Esophagus squamous epithelium (tissue), 5 donors: Measurements from ENCODE around the gene UBXN1. TPM values are rescaled to one million over a fixed set of nuclear protein-coding genes. Genes with fewer than 3 reads are reported as not detected.
A peak's percentile ranks its signal among the peaks of the same experiment; 100 is the strongest.

Experiments used
- DNase-seq: peaks from one replicate; lab custom pipeline; 2025; lab: John Stamatoyannopoulos, UW
- H3K27ac ChIP-seq, 4 donors: fragments of 200-600 bp; sonication (generic); one replicate each; pipeline ENCODE4 v1.5.1; 2016 to 2019; ENCODE audit warnings: mild to moderate bottlenecking in 1 of 4
- H3K27me3 ChIP-seq, 4 donors: fragments of 200-600 bp; sonication (generic); 1 replicate in 3 of 4; 2 replicates in 1 of 4; pipeline versions ENCODE4 v1.5.1 to v1.6.0; 2017 to 2021; ENCODE audit warnings: antibody characterized with exemption in 1 of 4
- H3K36me3 ChIP-seq, 3 donors: fragments of 200-600 bp; sonication (generic); one replicate each; pipeline ENCODE4 v1.5.1; 2016 to 2019
- H3K4me1 ChIP-seq, 3 donors: fragments of 200-600 bp; sonication (generic); one replicate each; pipeline ENCODE4 v1.5.1; 2017 to 2019
- H3K4me3 ChIP-seq, 4 donors: fragments of 200-600 bp; sonication (generic); 1 replicate in 3 of 4; 2 replicates in 1 of 4; pipeline ENCODE4 v1.5.1; 2016 to 2019; ENCODE audit warnings: mild to moderate bottlenecking in 2 of 4, moderate library complexity in 1 of 4
- H3K9me3 ChIP-seq, 3 donors: fragments of 200-600 bp; sonication (generic); one replicate each; pipeline ENCODE4 v1.5.1; 2016 to 2019
- CTCF ChIP-seq, 6 experiments: fragments of 450-650 bp in 4 of 6; fragments of 200-600 bp in 2 of 6; sonication (generic) in 2 of 6; IDR thresholded peaks; one replicate each; pipeline ENCODE4 v1.5.1; 2016 to 2019; ENCODE audit warnings: antibody characterized with exemption in 6 of 6, mild to moderate bottlenecking in 4 of 6, moderate library complexity in 4 of 6
- POLR2A ChIP-seq, 4 donors: fragments of 450-650 bp; IDR thresholded peaks; one replicate each; pipeline ENCODE4 v1.6.1; 2017; ENCODE audit warnings: antibody characterized with exemption in 4 of 4, mild to moderate bottlenecking in 4 of 4, moderate library complexity in 3 of 4
- WGBS, 2 donors: methylation state at CpG; one replicate each; pipeline ENCODE4 v1.1.5; 2018; 5-methylcytosine and 5-hydroxymethylcytosine counted together
- intact Hi-C: fragments of 100-400 bp; cut with DNase I; formaldehyde crosslinking; loops from one replicate; pipeline ENCODE4 v1.15.0; 2022
- total RNA-seq, 4 donors: library from RNA; depleted of rRNA; stranded (reverse); fragments of >200 nt; gene quantifications; one replicate each; pipeline ENCODE4 v1.1.0, GENCODE V29; 2016
- donor health status: DM: yes; HTN: yes; CAD: no.

The UBXN1 gene
- total RNA-seq, 4 donors from 2014 or later, result 67.3 to 148 (median 86.1) TPM

- intact Hi-C loops, result no loop called here
- Histone ChIP-seq H3K27ac (no peak overlapping the region), H3K9me3 (no peaks in the 10 kb centered on the region), H3K36me3 (peaks cover 0 to 28% (median 5%) of the 10 kb centered on the region in 3 donors), H3K4me3 (no peak overlapping the region), H3K27me3 (no peaks in the 10 kb centered on the region), H3K4me1 (peaks cover 23 to 72% (median 41%) of the 10 kb centered on the region in 3 donors)
- TF ChIP-seq POLR2A (IDR thresholded peaks at IDR 0.05) (no peak), CTCF (IDR thresholded peaks at IDR 0.05) (no peak)
- no peak for DNase-seq
- 70 to 83% methylated on average over 1 to 2 of the region's 2 CpGs for WGBS, 2 donors
Observed at GRCh38 chr11:62667460-62667859, 11.4 kb downstream of the UBXN1 start.

DNA sequence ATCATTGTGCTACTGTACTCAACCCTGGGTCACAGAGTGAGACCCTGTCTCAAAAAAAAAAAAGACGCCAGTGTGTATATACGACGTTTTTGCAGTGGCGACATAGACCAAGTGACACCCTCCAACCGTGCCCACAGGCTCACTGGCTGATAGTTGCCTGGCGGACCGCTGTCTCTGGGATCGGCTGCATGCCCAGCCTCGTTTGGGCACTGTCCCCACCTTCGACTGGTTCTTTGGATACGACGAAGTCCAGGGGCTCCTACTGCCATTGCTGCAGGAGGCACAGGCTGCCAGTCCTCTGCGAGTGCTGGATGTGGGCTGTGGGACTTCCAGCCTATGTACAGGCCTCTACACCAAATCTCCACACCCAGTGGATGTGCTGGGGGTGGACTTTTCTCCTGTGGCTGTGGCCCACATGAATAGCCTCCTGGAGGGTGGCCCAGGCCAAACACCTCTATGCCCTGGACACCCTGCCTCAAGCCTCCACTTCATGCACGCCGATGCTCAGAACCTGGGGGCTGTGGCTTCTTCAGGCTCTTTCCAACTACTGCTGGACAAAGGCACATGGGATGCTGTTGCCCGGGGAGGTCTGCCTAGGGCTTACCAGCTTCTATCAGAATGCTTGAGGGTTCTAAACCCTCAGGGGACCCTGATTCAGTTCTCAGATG is 12.5 kb downstream of the UBXN1 start:
- WGBS, 2 donors, result 26 to 43% methylated on average over 7 to 14 of the region's 16 CpGs
- DNase-seq, result no peak
- no peaks in the 10 kb centered on the region for H3K9me3 ChIP-seq
- TF ChIP-seq POLR2A (IDR thresholded peaks at IDR 0.05) (no peak), CTCF (IDR thresholded peaks at IDR 0.05) (no peak)
- peaks cover 0 to 38% (median 10%) of the 10 kb centered on the region in 3 donors for H3K36me3 ChIP-seq
- H3K27ac ChIP-seq, result peak overlapping the region; percentile 91 to 97 (median 95)
- peaks cover 20 to 65% (median 40%) of the 10 kb centered on the region in 3 donors for H3K4me1 ChIP-seq
- intact Hi-C loops, result no loop called here
- H3K27me3 ChIP-seq, result no peaks in the 10 kb centered on the region
- H3K4me3 ChIP-seq, result peak overlapping the region; percentile 78 to 94 (median 83)

- TF ChIP-seq CTCF (IDR thresholded peaks at IDR 0.05), result no peak
- no peak for TF ChIP-seq POLR2A (IDR thresholded peaks at IDR 0.05)
- peak overlapping the region; percentile 91 to 97 (median 95) for H3K27ac ChIP-seq
- no peaks in the 10 kb centered on the region for H3K27me3 ChIP-seq
- no peaks in the 10 kb centered on the region for H3K9me3 ChIP-seq
- 3% methylated on average over 24 to 33 of the region's 39 CpGs for WGBS, 2 donors
- H3K4me1 ChIP-seq, result peaks cover 17 to 61% (median 38%) of the 10 kb centered on the region in 3 donors
- peaks cover 0 to 44% (median 10%) of the 10 kb centered on the region in 3 donors for H3K36me3 ChIP-seq
- intact Hi-C loops, result no loop called here
- peak overlapping the region; percentile 78 to 94 (median 83) for H3K4me3 ChIP-seq
- DNase-seq, result no peak
Observed at GRCh38 chr11:62665599-62666258, 13.1 kb downstream of the UBXN1 start.

- intact Hi-C loops, result no loop called here
- Histone ChIP-seq H3K36me3 (peaks cover 0 to 44% (median 10%) of the 10 kb centered on the region in 3 donors), H3K27me3 (no peaks in the 10 kb centered on the region), H3K9me3 (no peaks in the 10 kb centered on the region), H3K4me3 (peak within 1 kb of the TSS; percentile 78 to 94 (median 83)), H3K27ac (peak within 1 kb of the TSS; percentile 91 to 97 (median 95)), H3K4me1 (peaks cover 17 to 55% (median 34%) of the 10 kb centered on the region in 3 donors)
- peak; percentile 68 for DNase-seq
- TF ChIP-seq CTCF (IDR thresholded peaks at IDR 0.05) (peak in 2 of 6 experiments; percentile 9), POLR2A (IDR thresholded peaks at IDR 0.05) (peak in 3 of 4 donors; percentile 66 to 99 (median 96))
- 0% methylated on average over 9 to 11 of the region's 47 CpGs for WGBS, 2 donors
Observed at GRCh38 chr11:62665075-62665598, 13.7 kb downstream of the UBXN1 start, which contains the start of the genes C11orf98 and CSKMT. Gene C11orf98, minus strand, starts transcription at chr11:62665210. Its CDS starts 41 bp downstream, at chr11:62665169. Gene CSKMT, plus strand, starts transcription at chr11:62665312. Its CDS starts 568 bp downstream, at chr11:62665880.
